Esophagus (tissue), 2 donors: Measurements from ENCODE around the gene RGPD8. TPM values are rescaled to one million over a fixed set of nuclear protein-coding genes. Genes with fewer than 3 reads are reported as not detected.
A peak's percentile ranks its signal among the peaks of the same experiment; 100 is the strongest.
"Not testable (repeated sequence)": the region's sequence is repeated elsewhere in the genome, so short reads cannot be mapped to it uniquely, and the experiment has no call there.

Experiments
- H3K27ac ChIP-seq, 2 donors: one replicate each; pipeline ENCODE4 v1.5.1; 2013; ENCODE audit warnings: low read depth in 2 of 2, mild to moderate bottlenecking in 2 of 2, inconsistent platforms in 1 of 2, low read length in 1 of 2, moderate library complexity in 1 of 2
- H3K27me3 ChIP-seq, 2 donors: one replicate each; pipeline ENCODE4 v1.6.1; 2013; ENCODE audit warnings: low read length in 2 of 2, control low read depth in 1 of 2, mild to moderate bottlenecking in 1 of 2; ENCODE audit not compliant: insufficient read depth in 2 of 2, control insufficient read depth in 1 of 2
- H3K36me3 ChIP-seq, 2 donors: one replicate each; pipeline ENCODE4 v1.6.1; 2013; ENCODE audit warnings: low read length in 1 of 2; ENCODE audit not compliant: control insufficient read depth in 2 of 2, insufficient read depth in 2 of 2
- H3K4me1 ChIP-seq, 2 donors: one replicate each; pipeline ENCODE4 v1.6.1; 2013; ENCODE audit warnings: low read length in 1 of 2; ENCODE audit not compliant: control insufficient read depth in 2 of 2, insufficient read depth in 2 of 2
- H3K4me3 ChIP-seq, 2 donors: one replicate each; pipeline ENCODE4 v1.5.1; 2013; ENCODE audit warnings: low read length in 2 of 2, mild to moderate bottlenecking in 2 of 2, low read depth in 1 of 2, moderate library complexity in 1 of 2
- H3K9me3 ChIP-seq, 2 donors: one replicate each; pipeline ENCODE4 v1.6.1; 2013; ENCODE audit warnings: mild to moderate bottlenecking in 2 of 2, low read depth in 1 of 2, low read length in 1 of 2, moderate library complexity in 1 of 2; ENCODE audit not compliant: control insufficient read depth in 2 of 2, insufficient read depth in 1 of 2
- WGBS, 2 donors: extraction: QIAGEN DNeasy Blood & Tissue Kit; methylation state at CpG; one replicate each; pipeline ENCODE4 v1.1.7; 2013; 5-methylcytosine and 5-hydroxymethylcytosine counted together
- polyA plus RNA-seq, 2 donors: library from polyadenylated mRNA; stranded (reverse); fragments of 200-250 nt; gene quantifications; one replicate each; pipeline ENCODE4 v1.2.3, GENCODE V29; 2013
- donor health status: healthy with polysubstance abuse.
- donor health status: Bipolar disorder and iron deficiency.

The RGPD8 gene
- 1 to 10 TPM in 1 of 2 donors, under 1 TPM in 1; 0.34 to 1.0 TPM for polyA plus RNA-seq

GRCh38 chr2:112433480-112433879, at the start of gene RGPD8:
RGPD8 (minus strand) TSS chr2:112433645; CDS start chr2:112433453, 192 bp downstream.
- not testable (repeated sequence) for H3K4me1 ChIP-seq, H3K27me3 ChIP-seq, H3K27ac ChIP-seq, H3K9me3 ChIP-seq, H3K36me3 ChIP-seq
- WGBS, 2 donors: 0% methylated on average over 11 to 17 of the region's 26 CpGs
- H3K4me3 ChIP-seq: peak within 1 kb of the TSS; percentile 51 to 55

DNA sequence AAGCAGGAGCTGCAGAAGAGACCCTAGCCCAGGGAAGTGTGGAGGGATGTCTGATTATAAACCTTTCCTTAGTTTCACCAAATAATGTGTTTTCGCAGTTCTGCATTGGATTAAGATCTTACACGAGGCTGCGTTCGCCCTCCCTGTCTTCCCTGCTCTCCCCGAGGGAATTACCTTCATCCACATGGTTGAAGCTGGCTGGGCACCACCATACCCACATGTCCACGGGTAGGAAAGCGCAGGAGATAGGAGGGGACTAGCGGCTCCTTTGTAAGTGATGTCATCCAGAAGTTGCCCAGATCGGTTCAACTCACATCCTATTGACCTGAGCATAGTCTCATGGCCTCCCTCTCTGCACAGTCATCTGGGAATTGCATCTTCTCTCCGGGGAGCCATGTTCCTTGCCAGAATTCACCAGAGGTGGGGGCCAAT, 49.6 kb upstream of the RGPD8 start:
- no peaks in the 10 kb centered on the region for H3K9me3 ChIP-seq
- no peaks in the 10 kb centered on the region for H3K27me3 ChIP-seq
- H3K4me3 ChIP-seq: peak overlapping the region; percentile 84 to 85
- peaks cover 2 to 8% of the 10 kb centered on the region in 2 donors for H3K4me1 ChIP-seq
- WGBS, 2 donors: 8 to 9% methylated on average over 10 of the region's 10 CpGs
- no peaks in the 10 kb centered on the region for H3K36me3 ChIP-seq
- peak overlapping the region; percentile 94 to 95 for H3K27ac ChIP-seq

GRCh38 chr2:112482309-112483041, 49.0 kb upstream of the RGPD8 start:
- peak overlapping the region; percentile 84 to 85 for H3K4me3 ChIP-seq
- H3K4me1 ChIP-seq: peaks cover 2 to 8% of the 10 kb centered on the region in 2 donors
- no peaks in the 10 kb centered on the region for H3K9me3 ChIP-seq
- WGBS, 2 donors: 0 to 1% methylated on average over 68 to 77 of the region's 77 CpGs
- H3K27ac ChIP-seq: peak overlapping the region; percentile 94 to 95
- H3K36me3 ChIP-seq: no peaks in the 10 kb centered on the region
- H3K27me3 ChIP-seq: no peaks in the 10 kb centered on the region

GRCh38 chr2:112481528-112482233, 48.2 kb upstream of the RGPD8 start, which contains the start of gene TTL:
TTL (plus strand) TSS chr2:112482156; CDS start chr2:112482345, 189 bp downstream.
- Histone ChIP-seq H3K27ac (peak within 1 kb of the TSS; percentile 94 to 95), H3K27me3 (no peaks in the 10 kb centered on the region), H3K36me3 (no peaks in the 10 kb centered on the region), H3K4me3 (peak within 1 kb of the TSS; percentile 84 to 85), H3K9me3 (no peaks in the 10 kb centered on the region), H3K4me1 (peaks cover 2 to 8% of the 10 kb centered on the region in 2 donors)
- WGBS, 2 donors: 1% methylated on average over 45 to 82 of the region's 82 CpGs

DNA sequence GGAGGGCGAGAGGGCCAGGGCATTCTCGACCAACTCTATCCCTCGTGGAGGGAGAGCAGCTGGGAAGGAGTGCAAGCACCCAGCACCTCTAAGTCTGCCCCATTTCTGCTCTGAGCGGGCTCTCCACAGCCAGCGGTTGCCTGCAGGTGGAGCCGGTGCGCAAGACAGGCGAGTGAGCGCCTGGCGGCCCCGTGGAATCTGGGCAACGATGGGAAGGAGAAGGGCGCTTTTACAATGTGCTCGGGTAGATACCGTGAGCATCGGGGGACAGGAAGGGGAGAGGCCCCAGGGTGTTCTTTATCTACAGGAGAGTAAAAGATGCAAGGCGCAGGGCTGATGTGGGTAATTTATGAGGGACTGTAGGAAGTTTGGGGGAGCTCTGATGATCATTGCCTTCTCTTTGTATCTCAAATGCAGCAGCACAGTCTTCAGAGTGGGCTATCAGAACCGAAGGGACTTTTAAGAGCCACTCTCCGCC, 47.6 kb upstream of the RGPD8 start:
- Histone ChIP-seq H3K4me1 (peaks cover 2 to 8% of the 10 kb centered on the region in 2 donors), H3K27ac (peak overlapping the region; percentile 90 to 95), H3K36me3 (no peaks in the 10 kb centered on the region), H3K9me3 (no peaks in the 10 kb centered on the region), H3K4me3 (peak overlapping the region; percentile 80 to 84), H3K27me3 (no peaks in the 10 kb centered on the region)
- 0 to 1% methylated on average over 19 of the region's 19 CpGs for WGBS, 2 donors

- Histone ChIP-seq H3K36me3 (no peaks in the 10 kb centered on the region), H3K4me3 (peak overlapping the region; percentile 80 to 84), H3K9me3 (no peaks in the 10 kb centered on the region), H3K27ac (peak overlapping the region in 1 of 2 donors; percentile 90), H3K4me1 (peaks cover 2 to 8% of the 10 kb centered on the region in 2 donors), H3K27me3 (no peaks in the 10 kb centered on the region)
- WGBS, 2 donors: 13 to 14% methylated on average over 20 of the region's 20 CpGs
Measured at GRCh38 chr2:112480530-112481049, 47.1 kb upstream of the RGPD8 start.

- Histone ChIP-seq H3K9me3 (no peaks in the 10 kb centered on the region), H3K27ac (no peak overlapping the region), H3K4me3 (no peak overlapping the region), H3K4me1 (peaks cover 2 to 4% of the 10 kb centered on the region in 2 donors), H3K27me3 (no peaks in the 10 kb centered on the region), H3K36me3 (no peaks in the 10 kb centered on the region)
- 77 to 81% methylated on average over 7 of the region's 7 CpGs for WGBS, 2 donors
Measured at GRCh38 chr2:112476434-112476833, 43.0 kb upstream of the RGPD8 start.

- 75 to 82% methylated on average over 6 of the region's 6 CpGs for WGBS, 2 donors
- H3K4me3 ChIP-seq: no peak overlapping the region
- H3K36me3 ChIP-seq: no peaks in the 10 kb centered on the region
Measured at GRCh38 chr2:112474844-112475486, 41.5 kb upstream of the RGPD8 start.

DNA sequence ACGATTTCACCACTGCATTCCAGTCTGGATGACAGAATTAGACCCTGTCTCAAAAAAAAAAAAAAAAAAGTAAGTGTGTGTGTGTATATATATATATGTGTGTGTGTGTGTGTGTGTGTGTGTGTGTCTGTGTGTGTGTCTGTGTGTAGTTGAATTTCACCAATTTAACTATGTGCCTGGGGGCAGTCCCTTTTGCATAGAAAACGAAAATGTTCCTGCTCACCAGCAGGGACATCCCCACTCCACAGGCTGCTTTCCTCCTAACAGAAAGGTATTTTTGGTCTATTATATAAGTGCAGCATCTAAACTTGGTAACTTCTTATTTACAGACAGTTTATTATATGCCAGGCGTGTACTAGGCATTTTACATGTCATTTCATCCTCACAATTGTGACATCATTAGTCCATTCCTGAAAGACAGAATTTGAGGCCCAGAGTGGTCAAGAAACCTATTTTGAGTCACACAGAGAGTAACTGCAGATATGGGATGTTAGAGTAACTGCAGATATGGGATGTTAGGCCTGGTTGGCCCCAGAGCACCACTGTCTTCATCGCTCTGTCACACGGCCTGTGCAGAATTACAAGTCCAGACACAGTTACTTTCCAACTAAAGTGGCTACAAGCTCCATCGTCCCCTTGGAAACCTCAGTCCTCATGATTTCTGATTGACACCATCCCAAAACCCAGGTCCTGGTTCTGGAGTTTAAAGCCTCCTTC, 39.3 kb upstream of the RGPD8 start:
- Histone ChIP-seq H3K9me3 (no peaks in the 10 kb centered on the region), H3K27me3 (no peaks in the 10 kb centered on the region), H3K27ac (no peak overlapping the region), H3K36me3 (no peaks in the 10 kb centered on the region), H3K4me3 (no peak overlapping the region), H3K4me1 (no peaks in the 10 kb centered on the region)
- WGBS, 2 donors: 78 to 86% methylated on average over 6 of the region's 6 CpGs

More at GRCh38 chr2:112474844-112475486, 41.5 kb upstream of the RGPD8 start:
- Histone ChIP-seq H3K27ac (no peak overlapping the region), H3K27me3 (no peaks in the 10 kb centered on the region), H3K4me1 (no peaks in the 10 kb centered on the region), H3K9me3 (no peaks in the 10 kb centered on the region)
